Measurements from ENCODE around the gene MMP8. TPM values are rescaled to one million over a fixed set of nuclear protein-coding genes. Genes with fewer than 3 reads are reported as not detected.
"Not testable (repeated sequence)": the region's sequence is repeated elsewhere in the genome, so short reads cannot be mapped to it uniquely, and the experiment has no call there.

The MMP8 gene
- total and polyA plus RNA-seq, 9 of the 15 experiments (the other 6 are each of a cell fraction or from before 2014, with no cell fraction given) = not detected

- H3K4me1 ChIP-seq (replicated peaks in 1 of 2; ENCODE audit: control insufficient read depth in 2 of 2, insufficient read depth in 2 of 2, low read length in 2 of 2); H3K9me1 ChIP-seq (ENCODE audit: control insufficient read depth, insufficient read depth, low read length); H3K9me3 ChIP-seq (replicated peaks; ENCODE audit: control insufficient read depth, insufficient read depth, low read depth, low read length); H3K27ac ChIP-seq (ENCODE audit: extremely low read depth, low read depth, low read length); DNase-seq (ENCODE audit: extremely low read depth in 1 of 4, low spot score in 3 of 4); intact Hi-C loops (cut with micrococcal nuclease); CTCF ChIA-PET (ENCODE audit: low intra/inter-chr PET ratio); H4K20me1 ChIP-seq (replicated peaks; ENCODE audit: control insufficient read depth, insufficient read depth, low read length); ATAC-seq; H3K4me3 ChIP-seq; in situ Hi-C loops (cut with MboI); H3K79me2 ChIP-seq (ENCODE audit: control insufficient read depth, insufficient read depth, low read length); H3K4me2 ChIP-seq (ENCODE audit: insufficient read depth, low read length); FAIRE-seq; POLR2A ChIA-PET; H3K27me3 ChIP-seq (ENCODE audit: control insufficient read depth in 2 of 2, insufficient read depth in 2 of 2, low read length in 2 of 2); H3K9ac ChIP-seq (ENCODE audit: insufficient read depth in 1 of 2, low read depth in 2 of 2, low read length in 2 of 2); H3K36me3 ChIP-seq (ENCODE audit: control insufficient read depth, insufficient read depth, low read length); BruUV-seq (replicated peaks): not testable (repeated sequence)
- WGBS (ENCODE audit: insufficient coverage, low coverage, missing lambda C conversion rate) = under 1% methylated on average over 20 of the region's 32 CpGs
- 0 out of 2 replicates have a peak overlapping the region, but pooled peaks have one; percentile 16 for H2AFZ ChIP-seq (ENCODE audit: low read depth, low read length)
These were observed 22.2 kb upstream of the MMP8 start for GRCh38 chr11:102746746-102747578.

- no peak for DNase-seq (ENCODE audit: extremely low read depth in 1 of 4, low spot score in 3 of 4)
- Histone ChIP-seq H3K36me3 (ENCODE audit: control insufficient read depth, insufficient read depth, low read length) (no peaks in the 10 kb centered on the region), H4K20me1 (replicated peaks; ENCODE audit: control insufficient read depth, insufficient read depth, low read length) (no peaks in the 10 kb centered on the region), H3K27me3 (ENCODE audit: control insufficient read depth in 2 of 2, insufficient read depth in 2 of 2, low read length in 2 of 2) (no peaks in the 10 kb centered on the region), H3K79me2 (ENCODE audit: control insufficient read depth, insufficient read depth, low read length) (no peaks in the 10 kb centered on the region), H3K4me2 (ENCODE audit: insufficient read depth, low read length) (no peak overlapping the region), H2AFZ (ENCODE audit: low read depth, low read length) (no peak overlapping the region), H3K4me1 (replicated peaks in 1 of 2; ENCODE audit: control insufficient read depth in 2 of 2, insufficient read depth in 2 of 2, low read length in 2 of 2) (no peaks in the 10 kb centered on the region), H3K4me3 (no peak overlapping the region), H3K9me3 (replicated peaks; ENCODE audit: control insufficient read depth, insufficient read depth, low read depth, low read length) (no peaks in the 10 kb centered on the region), H3K27ac (ENCODE audit: extremely low read depth, low read depth, low read length) (no peak overlapping the region), H3K9me1 (ENCODE audit: control insufficient read depth, insufficient read depth, low read length) (no peaks in the 10 kb centered on the region), H3K9ac (ENCODE audit: insufficient read depth in 1 of 2, low read depth in 2 of 2, low read length in 2 of 2) (no peak overlapping the region)
- intact Hi-C loops (cut with micrococcal nuclease) (loop anchor here (5.0 kb wide), 2 partner anchors 303 to 868 kb away; no protein-coding TSS in a partner anchor), in situ Hi-C loops (cut with MboI) (no loop called here)
- no TSS peak for BruUV-seq (replicated peaks)
- CTCF ChIA-PET (ENCODE audit: low intra/inter-chr PET ratio) = interaction anchor here (2.7 kb wide), 1 partner anchor 206 kb away, joined by 13 read pairs; no protein-coding TSS in a partner anchor
- ATAC-seq = no peak
- no peak for FAIRE-seq
- POLR2A ChIA-PET = interaction anchor here (0.6 kb wide), 1 partner anchor 654 kb away, joined by 4 read pairs; no protein-coding TSS in a partner anchor
- TF ChIP-seq RHOXF2B (CRISPR knock-in tag; conservative IDR thresholded peaks at IDR 0.05) = no peak
- TF ChIP-seq, protein P1, sequence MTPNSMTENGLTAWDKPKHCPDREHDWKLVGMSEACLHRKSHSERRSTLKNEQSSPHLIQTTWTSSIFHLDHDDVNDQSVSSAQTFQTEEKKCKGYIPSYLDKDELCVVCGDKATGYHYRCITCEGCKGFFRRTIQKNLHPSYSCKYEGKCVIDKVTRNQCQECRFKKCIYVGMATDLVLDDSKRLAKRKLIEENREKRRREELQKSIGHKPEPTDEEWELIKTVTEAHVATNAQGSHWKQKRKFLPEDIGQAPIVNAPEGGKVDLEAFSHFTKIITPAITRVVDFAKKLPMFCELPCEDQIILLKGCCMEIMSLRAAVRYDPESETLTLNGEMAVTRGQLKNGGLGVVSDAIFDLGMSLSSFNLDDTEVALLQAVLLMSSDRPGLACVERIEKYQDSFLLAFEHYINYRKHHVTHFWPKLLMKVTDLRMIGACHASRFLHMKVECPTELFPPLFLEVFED (CRISPR knock-in tag; conservative IDR thresholded peaks at IDR 0.05) = no peak
- no peak for TF ChIP-seq ILF3 (IDR thresholded peaks at IDR 0.05; ENCODE audit: borderline replicate concordance)
- TF ChIP-seq NEUROD1 (IDR thresholded peaks at IDR 0.05; ENCODE audit: borderline replicate concordance, low read depth, low read length, partially characterized antibody) = no peak
- no peak for TF ChIP-seq MCM3 (IDR thresholded peaks at IDR 0.05)
- TF ChIP-seq ZBTB5 (IDR thresholded peaks at IDR 0.05) = no peak
- no peak for TF ChIP-seq BHLHE40 (IDR thresholded peaks at IDR 0.05; ENCODE audit: low read length)
- no peak for TF ChIP-seq ZNF436 (CRISPR knock-in tag; IDR thresholded peaks at IDR 0.05)
- no peak for TF ChIP-seq RBFOX2 (IDR thresholded peaks at IDR 0.05; ENCODE audit: low read depth, low read length)
- no peak for TF ChIP-seq U2AF2 (optimal IDR thresholded peaks at IDR 0.05; ENCODE audit: low read depth, low read length)
These were observed 9.9 kb upstream of the MMP8 start for GRCh38 chr11:102734650-102735049.

All from K562 (cell line).